GM18868 (cell line): ENCODE results near the gene FAM78B.

Experiments used
- ATAC-seq: cut with Tn5 transposase; IDR thresholded peaks from one replicate; pipeline ENCODE4 v1.9.1; 2021; ENCODE audit warnings: mild to moderate bottlenecking, moderate library complexity; ENCODE audit not compliant: unreplicated experiment

FAM78B gene, protein sequence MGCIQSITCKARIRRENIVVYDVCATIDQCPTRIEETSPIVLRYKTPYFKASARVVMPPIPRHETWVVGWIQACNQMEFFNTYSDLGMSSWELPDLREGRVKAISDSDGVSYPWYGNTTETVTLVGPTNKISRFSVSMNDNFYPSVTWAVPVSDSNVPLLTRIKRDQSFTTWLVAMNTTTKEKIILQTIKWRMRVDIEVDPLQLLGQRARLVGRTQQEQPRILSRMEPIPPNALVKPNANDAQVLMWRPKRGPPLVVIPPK

DNA sequence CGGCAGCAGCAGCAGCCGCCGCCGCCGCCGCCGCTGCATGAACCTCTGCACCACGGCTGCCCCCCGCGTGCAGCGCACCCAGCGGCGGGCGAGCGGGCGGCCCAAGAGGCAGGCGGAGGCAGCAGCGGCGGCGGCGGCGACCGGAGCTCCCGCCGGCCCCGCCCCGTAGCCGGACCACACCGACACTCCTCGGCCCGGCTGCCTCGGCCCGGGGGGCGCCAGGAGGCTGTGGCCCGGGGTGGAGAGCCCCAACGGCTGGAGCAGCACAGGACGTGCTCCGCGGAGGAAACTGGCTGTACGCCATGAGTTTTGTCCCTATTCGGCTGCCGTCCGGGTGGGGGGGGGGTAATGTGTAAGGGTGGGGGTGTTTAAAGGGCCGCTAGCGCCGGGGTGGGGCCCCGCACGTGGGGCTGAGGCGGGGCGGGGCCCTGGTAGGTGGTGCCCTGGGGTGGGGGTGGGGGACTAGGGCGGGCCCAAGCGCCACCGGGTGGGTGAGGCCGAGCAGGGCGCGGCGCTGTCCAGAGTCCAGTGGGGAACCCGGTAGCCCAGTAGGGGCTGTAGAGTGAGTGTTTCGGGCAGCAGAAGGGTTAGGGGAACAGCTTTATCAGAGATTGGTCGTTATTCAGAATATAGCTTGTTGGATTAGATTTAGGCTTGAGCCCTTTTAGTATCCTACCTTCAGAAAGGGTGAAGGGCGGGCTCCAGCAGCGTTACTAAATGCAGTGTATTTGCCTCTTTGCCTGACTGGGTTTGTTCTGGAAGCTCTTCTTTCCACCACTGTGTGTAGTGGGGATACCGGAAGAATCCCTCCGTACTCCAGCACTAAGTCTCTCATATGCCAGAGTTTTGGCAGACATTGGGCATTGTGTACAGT lies at the start of gene FAM78B:
Gene FAM78B (minus strand): TSS at position 304 of the 874 bp plus-strand sequence. CDS start 753 bp downstream, outside the sequence.
- ATAC-seq: peak; percentile 38

DNA sequence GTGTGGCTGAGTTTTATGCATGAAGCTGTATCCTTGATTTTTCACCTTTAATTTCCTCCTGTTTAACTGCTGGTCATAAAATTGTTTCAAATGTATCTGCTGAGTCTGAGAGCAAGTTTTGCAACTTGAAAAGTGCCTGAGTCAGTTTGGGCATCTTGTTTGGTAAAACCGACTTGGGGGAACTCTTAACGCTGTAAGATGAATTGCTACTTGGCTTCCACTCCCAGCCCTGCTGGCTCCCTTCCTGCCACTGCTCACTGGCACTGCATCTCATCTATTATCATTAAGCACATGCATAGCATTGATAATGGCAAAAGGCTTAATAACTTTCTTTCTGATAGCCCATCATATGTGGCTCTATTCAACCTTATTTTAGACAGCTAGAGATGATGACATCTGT lies 35.7 kb upstream of the FAM78B start:
- ATAC-seq: no peak

DNA sequence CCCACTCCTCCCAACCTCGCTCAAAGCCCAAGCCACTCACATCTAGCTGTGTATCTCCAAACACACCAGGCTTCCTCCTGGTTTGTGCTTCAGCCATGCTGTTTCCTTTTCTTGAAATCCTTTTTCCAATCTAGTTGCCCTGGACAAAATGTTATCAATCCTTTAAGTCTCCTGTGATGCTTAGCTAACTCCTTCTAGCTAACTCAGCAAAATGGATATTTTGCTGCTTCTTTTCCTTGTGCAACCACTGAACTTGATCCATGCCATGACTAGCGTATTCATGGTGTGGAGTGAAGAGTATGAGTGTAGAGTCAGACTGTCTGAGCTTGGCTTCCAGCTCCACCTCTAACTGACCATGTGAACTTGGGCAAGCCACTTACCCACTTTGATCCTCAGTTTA lies 33.9 kb upstream of the FAM78B start:
- no peak for ATAC-seq

DNA sequence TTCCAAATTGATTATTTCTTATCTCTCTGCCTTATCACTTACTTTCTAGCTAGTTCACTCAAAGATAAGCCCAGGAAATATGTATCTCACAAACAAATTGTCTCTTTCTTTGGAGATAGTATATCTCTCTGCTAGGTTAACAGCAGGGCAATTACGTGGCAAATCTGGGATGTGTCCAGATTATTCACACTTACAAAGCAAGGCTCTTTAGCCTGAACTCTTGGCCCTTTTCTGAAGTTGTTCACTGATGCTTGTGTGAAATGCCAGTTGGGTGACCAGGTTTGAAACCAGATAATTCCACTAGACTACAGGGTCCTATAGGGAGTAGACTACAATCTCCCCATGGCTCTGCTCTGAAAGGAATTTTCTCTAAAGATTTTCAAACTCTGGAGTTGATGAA lies 30.8 kb upstream of the FAM78B start:
- no peak for ATAC-seq

DNA sequence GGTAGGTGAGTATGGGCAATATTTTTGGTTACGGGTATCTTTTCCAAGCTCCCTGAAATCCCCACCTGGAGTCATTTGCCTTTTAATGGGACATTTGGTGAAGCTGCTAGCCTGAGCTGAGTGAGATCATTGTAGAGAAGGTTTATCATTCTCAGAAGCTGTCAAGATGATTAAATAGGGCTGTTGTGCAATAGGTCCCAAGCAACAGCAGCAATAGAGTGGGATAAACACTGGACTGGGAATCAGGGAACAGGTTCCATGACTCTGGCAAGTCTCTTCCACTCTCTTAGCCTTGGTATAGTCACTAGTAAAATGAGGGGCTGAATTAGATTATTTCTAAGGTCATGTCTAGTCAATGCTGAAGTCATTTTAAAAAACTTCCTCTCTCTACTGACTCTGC lies 30.3 kb upstream of the FAM78B start:
- no peak for ATAC-seq

DNA sequence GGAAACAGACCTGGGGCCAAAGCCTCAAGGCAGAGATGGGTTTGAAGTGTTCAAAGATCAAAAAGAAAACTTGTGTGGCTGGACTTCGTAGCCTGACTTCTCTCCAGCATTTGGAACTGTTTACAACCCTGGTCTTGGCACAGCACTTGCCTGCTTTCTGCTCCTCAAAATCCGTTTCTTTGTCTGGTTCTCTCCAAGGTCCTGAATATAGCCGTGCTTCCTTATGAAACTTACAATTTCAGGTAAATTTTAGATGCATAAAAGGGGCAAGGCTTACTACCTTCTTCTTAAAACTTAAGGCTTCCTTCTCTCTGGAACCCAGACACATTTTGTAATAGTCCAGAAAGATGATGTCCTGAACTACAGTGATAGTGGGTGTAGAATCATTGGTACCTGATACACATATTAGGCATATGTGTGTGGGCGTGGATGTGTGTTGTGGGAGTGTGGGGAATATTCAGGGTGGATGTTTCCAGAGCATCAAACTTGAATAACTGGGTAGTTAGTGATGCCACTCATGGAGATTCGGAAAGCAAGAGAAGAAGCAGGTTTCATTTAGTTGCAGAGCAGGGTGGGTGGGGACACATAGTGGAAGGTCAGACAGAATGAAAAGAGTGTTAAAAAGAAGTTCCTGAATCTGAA lies 26.4 kb upstream of the FAM78B start:
- ATAC-seq: no peak

DNA sequence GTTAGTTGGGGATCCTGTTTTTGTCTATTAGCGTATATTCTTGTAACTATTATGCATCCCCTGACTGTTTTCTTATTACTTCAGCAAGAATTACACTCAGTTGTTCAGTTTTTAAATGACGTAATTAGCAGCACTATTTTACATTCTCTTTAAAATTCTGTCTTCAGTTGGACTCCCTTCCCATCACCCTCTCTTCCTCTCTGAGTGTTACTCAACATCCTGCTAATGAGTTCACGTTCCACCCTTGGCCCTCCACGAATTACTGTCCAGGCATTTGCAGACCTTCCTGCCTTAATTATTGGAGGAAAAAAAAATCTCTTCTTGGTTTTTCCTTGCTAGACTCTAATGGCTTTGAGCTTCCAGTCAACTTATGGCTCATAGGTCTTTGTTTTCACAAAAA lies 23.6 kb upstream of the FAM78B start:
- no peak for ATAC-seq

DNA sequence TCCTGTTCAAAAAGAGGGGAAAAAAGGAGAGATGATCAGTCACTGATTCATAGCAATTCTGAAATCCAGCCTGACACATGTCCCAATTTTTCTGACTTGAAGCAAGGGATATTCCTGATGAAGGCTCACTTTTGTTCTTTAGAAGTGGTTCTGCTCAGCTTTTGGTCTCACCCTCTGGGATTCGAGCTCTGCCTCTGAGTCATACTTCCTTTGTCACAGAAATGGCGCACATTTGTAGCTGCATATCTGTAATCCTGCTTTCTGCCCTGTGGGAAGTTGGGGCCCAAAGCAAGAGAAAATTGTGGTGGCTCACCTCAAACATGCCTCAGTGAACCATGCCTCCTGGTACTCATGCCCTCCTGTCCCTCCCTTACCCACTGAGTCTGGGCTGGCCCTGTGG lies 22.3 kb upstream of the FAM78B start:
- no peak for ATAC-seq

DNA sequence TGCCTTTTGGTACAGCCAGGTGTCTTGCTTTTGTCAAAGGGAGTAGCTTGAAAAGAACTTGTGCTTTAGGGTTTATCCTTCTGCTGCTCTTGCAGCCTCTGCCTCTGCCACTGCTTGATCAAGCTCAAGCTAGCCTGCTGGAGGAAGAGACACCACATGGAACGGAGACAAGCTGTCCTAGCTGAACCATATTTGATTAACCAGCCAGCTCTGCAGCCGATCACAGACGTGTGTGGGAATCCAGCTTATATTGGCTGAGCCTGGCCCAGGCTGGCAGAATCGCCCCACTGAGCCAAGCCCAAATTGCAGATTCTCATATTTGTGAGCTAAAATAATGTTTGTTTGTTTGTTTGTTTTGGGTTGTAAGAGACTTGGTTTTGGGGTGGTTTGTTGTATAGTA lies 18.7 kb upstream of the FAM78B start:
- no peak for ATAC-seq

DNA sequence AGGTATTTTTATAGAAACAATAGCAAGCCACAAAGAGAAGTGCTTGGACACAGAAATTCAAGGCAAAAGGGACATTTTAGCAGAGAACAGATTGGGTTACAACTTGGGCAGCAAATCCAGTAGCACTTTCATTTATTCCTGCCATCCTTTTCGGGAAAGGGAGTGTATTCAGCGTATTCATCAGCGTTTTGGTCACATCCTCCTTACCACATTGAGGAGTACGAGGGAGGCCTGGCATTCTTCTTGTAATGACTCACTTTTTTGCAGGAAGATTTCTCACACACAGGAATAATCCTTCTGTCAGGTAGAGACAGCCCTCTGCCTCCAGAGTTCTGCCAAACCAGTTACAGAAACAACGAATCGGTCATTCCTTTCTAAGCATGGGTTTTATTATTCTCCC lies 18.1 kb upstream of the FAM78B start:
- ATAC-seq: no peak

DNA sequence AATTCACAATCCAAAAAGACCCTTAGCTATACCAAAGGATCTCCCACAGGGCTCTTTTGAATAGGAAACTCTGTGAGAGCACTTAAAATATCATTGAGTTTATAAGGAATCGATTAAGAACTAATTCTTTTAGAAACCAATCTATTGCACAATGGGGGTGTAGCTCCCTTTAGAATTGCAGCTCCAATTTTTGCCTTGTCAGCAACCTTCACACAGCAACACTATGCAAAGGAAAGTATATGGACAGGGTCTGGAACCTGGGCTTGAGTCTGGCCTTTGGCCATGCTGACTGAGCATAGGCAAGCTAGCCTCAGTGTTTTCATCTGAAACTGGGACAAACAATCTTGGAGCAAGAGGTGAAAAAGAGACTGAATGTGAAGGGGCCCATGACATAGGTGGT lies 17.2 kb upstream of the FAM78B start:
- no peak for ATAC-seq

DNA sequence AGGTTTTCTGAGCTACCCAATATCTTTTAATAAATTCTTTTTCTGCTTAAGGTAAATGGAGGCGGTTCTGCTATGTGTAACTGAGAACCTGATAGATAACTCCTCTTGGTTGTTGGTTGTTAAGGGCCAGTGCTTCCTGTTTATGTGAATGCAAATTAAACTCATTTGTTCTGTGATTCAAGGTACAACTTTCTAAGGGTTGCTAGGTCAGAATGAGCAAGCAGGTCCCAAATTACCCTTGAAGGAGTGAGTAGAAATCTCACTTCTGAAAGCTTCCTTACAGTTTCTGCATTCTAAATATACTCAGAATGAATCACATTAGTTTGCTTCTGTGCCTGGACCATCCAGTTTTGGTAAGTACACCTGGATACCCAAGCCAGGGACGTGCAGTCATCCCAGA lies 15.5 kb upstream of the FAM78B start:
- peak; percentile 56 for ATAC-seq

DNA sequence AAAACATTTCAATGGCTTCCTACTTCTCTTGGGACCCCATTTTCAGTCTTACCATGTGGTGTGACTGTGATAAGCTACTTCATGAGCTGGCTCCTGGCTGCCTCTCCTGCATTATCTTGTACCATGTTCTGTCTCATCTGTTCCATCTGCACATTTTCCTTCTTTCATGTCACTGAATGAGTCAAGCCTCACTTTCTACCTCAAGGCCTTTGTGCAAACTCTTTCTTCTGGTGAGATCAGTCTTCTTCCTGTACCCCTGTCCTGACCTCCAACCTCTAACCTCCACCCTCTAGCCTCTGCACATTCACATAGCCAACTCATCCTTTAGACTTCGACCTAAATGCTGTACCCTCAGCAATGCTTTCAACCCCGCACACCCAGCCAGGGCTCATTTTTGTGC lies 9.6 kb upstream of the FAM78B start:
- ATAC-seq: no peak

DNA sequence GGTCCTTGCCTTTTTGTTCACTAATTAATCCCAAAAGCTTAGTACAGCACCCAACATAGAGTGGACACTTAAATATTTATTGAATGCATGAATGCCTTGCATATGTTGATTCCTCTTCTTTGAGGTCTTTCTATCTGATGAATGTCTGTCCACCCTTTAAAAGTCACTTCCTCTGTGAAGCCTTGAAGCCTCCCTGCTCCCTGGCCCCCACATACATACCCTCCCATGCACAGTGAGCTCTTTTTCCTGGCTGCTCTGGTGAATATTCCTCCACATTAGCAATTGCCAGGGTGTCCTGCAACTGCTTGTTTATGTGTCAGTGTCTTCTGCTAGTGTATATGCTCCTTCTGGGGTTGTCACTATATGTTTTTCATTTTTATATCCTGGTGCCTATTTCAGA lies 8.2 kb upstream of the FAM78B start:
- ATAC-seq: no peak

DNA sequence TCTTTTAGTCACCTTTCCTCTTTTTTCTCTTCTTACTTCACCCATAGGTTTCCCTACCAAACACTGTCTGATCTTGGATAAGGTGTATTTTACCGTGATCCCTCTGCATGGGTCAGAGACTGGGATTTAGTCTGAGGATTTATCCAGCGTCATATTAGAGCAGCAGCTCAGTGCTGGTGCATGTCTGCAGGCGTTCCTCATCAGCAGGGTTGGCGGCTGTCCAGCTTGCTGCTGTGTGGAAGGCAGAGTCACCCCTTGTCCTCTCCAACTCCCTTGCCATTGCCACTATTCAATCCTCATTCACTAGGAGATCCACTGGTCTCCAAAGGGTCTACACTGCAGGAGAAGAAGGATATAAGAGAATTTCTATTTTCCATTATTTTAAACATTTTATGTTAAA lies 7.3 kb upstream of the FAM78B start:
- ATAC-seq: no peak

DNA sequence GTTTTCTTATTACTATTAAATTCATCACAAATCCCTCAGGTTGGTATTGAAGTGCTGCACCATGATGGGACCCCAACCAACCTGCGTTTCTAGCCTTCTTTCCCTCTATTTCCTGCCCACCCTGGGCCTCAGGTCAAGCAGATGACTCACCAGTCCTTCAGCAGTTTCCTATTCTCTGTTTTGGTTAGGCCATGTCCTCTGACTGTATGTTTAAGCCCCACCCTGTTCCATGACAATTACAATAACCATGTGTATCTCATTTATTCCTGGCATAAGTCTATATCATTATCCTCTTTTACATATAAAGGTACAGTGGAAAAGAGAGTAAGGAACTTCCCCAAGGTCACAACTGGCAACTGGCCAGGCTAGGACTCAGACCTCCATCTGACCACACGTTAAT lies 5.3 kb upstream of the FAM78B start:
- ATAC-seq: no peak

DNA sequence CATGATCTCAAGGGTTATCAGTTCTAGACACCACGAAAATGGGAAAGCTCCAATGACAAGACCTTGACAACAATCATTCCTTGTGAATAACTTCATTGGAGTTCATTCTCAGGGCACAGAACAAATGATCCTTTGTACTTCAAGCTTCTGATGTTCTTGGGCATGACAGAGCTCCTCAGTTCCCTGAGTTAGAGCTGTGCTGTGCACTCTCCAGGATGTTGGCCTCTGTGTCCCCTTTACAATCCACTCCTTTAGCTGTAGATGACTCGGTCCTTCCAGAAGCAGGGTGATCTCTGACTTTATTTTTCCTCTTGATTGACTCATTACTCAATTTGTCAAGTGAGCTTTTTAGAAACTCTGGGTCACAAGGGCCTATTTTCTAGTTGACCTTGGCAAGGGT lies 3.9 kb upstream of the FAM78B start:
- ATAC-seq: no peak

DNA sequence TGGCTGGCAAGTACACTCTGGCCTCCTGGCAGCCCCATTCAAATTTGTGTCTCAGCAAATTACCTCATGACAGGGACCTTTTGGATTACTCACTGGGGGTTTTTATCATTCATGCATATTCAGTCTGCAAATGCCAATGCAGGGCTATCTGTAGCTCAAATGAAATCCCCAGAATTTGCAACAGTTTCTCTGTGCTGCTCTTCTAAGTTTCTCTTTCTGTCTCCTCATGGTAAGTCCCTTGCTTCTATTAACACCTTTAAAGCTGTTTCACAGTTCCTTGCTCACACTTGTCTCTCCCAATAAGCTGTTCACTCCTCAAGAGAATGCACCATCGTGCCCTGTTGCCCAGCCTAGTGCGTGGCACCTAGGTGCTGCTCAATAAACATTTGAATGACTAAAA lies 3.3 kb upstream of the FAM78B start:
- ATAC-seq: peak; percentile 67

DNA sequence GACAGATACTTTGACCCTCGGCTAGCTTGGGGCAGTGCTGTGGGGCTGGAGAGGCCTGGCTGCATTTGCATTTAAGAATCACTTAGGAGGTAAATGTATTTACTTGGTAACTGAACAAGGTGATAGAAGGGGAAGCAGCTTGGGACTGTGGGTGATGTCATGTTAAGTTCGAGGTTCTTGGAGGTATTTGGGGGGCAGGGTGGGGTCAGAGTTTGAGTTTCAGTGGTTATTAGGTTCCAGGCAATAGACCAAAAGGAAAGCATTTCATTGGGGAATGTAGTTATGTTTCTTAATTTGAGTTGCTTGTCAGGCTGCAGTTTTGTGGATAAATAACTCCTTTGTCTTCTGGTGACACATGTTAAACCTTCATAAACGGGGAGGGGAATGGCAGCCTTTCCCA lies 2.4 kb upstream of the FAM78B start:
- no peak for ATAC-seq

DNA sequence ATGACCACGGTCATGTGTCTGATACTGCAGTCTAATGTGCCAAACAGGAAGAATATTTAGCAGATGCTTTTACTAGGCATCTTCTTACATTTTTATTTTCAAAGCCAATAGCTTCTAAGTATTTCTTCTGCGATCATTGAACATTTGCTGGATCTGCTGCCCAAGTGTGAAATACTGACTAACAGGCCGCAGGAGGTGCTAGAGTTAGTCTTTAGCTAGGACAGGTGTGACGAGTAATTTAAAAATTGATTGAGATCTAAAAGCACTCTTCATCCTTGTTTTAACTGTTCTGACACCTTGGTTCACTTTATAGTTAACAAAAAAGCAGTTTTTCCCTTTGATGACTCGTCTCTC lies 748 bp upstream of the FAM78B start:
- no peak for ATAC-seq

DNA sequence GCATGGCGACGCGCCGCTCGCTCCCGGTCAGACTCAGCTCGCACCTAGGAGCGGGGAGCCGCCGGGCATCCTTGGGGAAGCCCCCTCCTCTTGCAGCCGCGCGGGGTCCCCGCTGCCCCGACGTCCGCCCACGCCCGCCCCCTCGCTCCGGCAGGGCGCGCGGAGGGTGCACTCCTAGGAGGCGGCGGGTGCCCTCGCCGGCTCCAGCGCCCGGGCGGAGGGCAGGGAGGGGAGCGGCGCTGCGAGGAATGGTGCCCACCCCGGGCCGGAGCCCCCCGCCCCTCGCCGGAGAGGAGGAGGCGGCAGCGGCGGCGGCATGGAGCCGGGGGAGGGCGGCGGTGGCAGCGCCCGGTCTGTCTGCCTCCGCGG lies 488 bp downstream of the FAM78B start:
- peak; percentile 1 for ATAC-seq

DNA sequence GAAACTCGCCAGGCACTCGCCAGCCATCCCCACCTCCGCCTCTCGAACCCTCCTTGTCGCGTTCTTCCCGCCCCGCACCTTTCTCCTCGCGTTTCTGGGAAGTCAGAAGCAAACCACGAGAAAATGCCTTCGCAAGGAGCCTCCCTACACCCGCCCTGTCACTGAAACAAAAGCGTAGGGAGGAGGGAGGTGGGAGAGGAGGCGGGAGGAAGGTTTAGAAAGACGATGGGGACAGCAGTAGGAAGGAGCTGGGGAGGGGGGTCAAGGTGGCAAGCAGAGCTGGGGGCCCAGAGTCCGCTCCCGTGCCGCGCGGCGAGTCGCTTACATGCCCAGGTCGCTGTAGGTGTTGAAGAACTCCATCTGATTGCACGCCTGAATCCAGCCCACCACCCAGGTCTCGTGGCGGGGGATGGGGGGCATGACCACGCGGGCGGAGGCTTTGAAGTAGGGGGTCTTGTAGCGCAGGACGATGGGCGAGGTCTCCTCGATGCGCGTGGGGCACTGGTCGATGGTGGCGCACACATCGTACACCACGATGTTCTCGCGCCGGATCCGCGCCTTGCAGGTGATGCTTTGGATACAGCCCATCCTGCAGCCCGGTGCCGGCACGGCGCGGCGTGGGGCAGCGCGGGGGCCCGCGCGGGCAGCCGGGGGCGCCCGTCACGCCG lies 1.0 kb downstream of the FAM78B start:
- ATAC-seq: no peak
